ENCODE data around the gene GOLGA6L25.
"Not testable (repeated sequence)": the region's sequence is repeated elsewhere in the genome, so short reads cannot be mapped to it uniquely, and the experiment has no call there.

The GOLGA6L25 gene, protein sequence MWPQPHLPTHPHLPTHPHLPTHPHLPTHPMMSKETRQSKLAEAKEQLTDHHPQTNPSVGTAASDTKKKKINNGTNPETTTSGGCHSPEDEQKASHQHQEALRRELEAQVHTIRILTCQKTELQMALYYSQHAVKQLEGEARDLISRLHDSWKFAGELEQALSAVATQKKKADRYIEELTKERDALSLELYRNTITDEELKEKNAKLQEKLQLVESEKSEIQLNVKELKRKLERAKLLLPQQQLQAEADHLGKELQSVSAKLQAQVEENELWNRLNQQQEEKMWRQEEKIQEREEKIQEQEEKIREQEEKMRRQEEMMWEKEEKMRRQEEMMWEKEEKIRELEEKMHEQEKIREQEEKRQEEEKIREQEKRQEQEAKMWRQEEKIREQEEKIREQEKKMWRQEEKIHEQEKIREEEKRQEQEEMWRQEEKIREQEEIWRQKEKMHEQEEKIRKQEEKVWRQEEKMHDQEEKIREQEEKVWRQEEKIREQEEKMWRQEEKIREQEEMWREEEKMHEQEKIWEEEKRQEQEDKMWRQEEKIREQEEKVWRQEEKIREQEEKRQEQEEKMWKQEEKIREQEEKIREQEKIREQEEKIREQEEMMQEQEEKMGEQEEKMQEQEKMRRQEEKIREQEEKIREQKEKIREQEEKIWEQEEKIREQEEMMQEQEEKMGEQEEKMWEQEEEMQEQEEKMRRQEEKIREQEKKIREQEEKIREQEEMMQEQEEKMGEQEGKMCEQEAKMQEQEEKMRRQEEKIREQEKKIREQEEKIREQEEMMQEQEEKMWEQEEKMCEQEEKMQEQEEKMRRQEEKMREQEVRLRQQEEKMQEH

DNA sequence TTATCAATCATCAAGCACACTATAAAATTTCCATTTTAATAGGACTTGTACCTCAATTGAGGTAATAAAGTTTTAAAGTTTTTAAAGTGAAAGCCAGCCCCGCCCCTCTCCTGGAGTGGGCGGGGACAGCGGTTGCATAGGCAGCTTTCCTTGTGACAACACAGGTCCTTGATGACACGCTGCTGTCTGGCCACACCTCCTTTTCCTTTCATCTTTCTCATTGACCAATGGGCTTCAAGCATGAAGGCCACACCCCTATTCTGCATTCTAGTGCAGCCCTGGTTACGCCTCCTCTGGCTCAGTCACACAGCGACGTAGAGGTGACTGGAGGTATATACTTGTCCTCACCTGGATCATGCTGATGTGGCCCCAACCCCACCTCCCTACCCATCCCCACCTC is at the start of gene GOLGA6L25:
GOLGA6L25 (plus strand) TSS at position 301 of the 400 bp plus-strand sequence; CDS start at position 362, 61 bp downstream.
- DNase-seq, result not testable (repeated sequence)

GRCh38 chr15:28508217-28508889 is 45.0 kb upstream of the GOLGA6L25 start:
- not testable (repeated sequence) for DNase-seq

DNA sequence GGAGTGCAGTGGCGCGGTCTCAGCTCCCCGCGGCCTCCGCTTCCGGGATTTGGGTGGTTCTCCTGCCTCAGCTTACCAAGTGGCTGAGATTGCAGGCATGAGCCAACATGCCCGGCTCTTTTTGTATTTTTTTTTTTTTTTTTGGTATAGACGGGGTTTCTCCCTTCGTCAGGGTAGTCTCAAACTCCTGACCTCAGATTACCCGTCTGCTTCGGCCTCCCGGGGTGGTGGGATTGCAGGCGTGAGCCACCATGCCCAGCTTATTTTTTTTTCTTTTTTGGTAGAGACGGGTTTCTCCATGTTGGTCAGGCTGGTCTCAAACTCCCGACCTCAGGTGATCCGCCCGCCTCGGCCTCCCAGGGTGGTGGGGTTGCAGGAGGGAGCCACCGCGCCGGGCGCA is 39.2 kb upstream of the GOLGA6L25 start:
- not testable (repeated sequence) for DNase-seq

DNA sequence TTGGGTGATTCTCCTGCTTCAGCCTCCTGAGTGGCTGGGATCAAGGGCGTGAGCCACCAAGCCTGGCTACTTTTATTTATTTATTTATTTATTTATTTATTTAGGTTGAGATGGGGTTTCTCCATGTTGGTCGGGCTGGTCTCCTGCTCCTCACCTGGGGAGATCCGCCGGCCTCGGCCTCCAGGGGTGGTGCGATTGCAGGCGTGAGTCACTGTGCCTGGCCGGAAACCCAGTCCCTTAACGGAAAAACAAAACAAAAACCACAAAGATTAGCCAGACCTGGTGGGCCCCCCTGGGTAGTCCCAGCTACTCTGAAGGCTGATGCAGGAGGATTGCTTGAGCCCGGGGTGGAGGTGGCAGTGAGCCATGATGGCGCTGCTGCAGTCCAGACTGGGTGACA is 38.2 kb upstream of the GOLGA6L25 start:
- not testable (repeated sequence) for DNase-seq

DNA sequence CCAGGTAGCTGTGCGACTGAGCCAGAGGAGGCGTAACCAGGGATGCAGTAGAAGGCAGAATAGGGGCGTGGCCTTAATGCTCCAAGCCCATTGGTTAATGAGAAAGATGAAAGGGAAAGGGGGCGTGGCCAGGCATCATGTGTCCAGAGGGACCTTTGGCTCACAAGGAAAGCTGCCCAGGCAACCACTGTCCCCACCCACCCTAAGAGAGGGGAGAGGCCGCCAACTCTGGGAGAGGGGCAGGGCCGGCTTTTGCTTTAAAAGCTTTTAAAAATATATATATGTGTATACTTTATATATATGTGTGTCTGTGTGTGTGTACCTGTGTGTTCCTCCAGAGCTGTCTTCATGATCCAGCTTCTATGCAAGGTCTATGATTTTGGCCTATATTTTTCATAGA is 20.4 kb upstream of the GOLGA6L25 start, which contains the start of gene GOLGA8G:
GOLGA8G (minus strand) TSS at position 18 of the 400 bp plus-strand sequence. CDS start 62 bp downstream, outside the sequence.
- not testable (repeated sequence) for DNase-seq

DNA sequence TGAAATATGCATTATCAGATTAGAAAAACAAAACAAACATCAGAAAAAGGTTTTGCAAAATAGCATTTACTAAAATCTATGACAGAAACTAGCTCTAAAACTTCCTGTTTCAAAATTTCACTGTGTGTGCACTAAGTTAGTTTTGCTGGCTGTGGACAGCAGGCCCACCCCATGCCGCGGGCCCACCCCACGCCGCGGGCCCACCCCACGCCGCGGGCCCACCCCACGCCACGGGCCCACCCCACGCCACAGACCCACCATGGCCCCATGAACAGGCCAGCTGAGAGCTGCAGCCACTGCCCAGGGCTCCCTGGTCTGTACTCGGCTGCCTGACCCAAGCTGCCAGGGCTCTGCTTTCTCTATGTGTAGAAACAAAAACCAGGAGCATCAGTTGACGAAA is 20.0 kb downstream of the GOLGA6L25 start:
- not testable (repeated sequence) for DNase-seq

DNA sequence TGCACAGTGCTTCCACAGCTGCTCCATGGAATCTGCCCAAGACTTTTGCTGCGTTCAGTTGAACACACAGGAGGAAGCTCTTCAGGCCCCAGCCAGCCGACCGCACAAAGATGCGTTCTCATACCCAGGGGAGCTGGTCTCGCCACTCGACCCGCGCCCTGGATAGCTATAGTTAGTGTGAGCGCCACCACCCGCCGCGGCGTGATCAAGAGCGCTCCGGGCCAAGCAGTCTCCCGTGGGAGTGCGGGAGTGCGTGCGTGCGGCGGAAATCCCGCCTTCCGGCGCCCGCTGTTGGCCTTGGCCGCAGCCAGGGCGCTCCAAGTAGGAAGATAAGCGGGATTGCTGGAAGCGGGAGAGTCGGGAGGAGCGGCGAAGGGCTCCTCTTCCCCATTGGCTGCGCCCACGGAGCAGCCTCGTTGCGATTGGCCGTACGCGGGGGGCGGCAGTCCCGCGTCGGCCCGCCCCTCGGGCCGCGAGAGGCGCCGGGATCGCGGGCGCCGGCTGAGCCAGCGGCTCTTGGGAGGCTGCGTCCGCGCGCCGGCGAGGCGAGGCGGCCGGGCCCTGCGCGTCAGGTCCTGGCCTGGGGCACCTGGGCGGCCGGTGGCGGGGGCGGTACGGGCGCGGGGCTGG is 35.7 kb downstream of the GOLGA6L25 start:
- not testable (repeated sequence) for DNase-seq

- DNase-seq, result not testable (repeated sequence)
Measured at GRCh38 chr15:28589769-28590168, 36.4 kb downstream of the GOLGA6L25 start.

DNA sequence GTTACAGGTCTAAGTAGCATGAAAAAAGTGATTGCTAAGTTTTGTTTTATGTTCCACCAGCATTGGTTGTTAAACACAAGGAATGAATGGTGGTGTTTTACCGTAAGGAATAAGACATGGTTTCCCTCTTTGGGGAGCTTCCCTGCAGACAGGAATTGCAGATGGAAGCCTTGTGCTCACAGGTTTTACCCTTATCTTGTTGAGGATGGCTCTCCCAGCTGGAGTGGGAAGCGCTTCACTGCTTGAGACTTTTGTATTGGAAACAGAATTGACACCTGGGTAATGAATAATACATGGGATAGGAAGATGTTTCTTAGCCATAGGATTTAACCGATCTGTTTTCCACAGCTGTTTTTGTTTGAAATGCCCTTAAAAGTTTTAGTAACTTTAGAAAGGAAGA is 39.0 kb downstream of the GOLGA6L25 start:
- DNase-seq, result not testable (repeated sequence)

- DNase-seq, result not testable (repeated sequence)
Measured at GRCh38 chr15:28593424-28594129, 40.2 kb downstream of the GOLGA6L25 start.

DNA sequence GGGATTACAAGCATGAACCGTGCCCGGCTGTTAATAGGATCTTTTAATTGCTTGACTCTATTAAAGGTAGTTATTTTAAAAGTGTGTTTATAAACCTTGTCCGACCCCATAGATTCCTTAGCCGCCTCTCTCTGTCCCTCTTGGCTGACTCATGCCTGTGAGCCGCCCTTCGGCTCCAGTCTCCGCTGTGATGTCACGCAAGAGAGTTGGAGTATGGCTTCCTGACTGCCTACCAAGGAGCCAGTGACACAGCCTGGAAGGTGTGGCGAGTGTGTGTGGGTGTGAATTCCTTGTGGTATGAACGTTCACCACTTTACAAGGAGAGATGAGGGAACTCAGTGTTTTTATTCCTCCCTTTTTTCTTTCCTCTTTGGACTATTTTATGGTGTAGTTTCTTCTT is 44.1 kb downstream of the GOLGA6L25 start:
- not testable (repeated sequence) for DNase-seq

GRCh38 chr15:28598209-28598608 is 44.8 kb downstream of the GOLGA6L25 start:
- DNase-seq, result not testable (repeated sequence)

DNA sequence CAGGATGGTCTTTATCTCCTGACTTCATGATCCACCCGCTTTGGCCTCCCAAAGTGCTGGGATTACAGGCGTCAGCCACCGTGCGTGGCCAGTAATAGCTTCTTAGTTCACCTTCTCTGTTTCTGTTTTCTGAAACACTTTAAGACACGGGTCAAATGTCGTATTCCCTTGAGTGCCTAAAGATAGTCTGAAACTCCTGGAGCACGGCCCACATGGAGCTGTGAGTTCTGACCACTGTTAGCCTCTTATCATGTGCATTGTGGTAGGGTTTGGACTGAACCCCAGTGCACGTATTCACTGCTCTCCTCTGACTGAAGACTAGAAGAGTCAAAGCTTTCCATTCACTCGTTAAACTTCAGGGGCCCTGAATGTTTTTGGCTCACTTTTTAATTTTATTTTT is 48.8 kb downstream of the GOLGA6L25 start:
- not testable (repeated sequence) for DNase-seq
